Heart right ventricle (tissue), 16 donors: Measurements from ENCODE around the gene SEMA3E. TPM values are rescaled to one million over a fixed set of nuclear protein-coding genes. Genes with fewer than 3 reads are reported as not detected.

Source experiments
- ATAC-seq, 8 donors: fragments of 200-7000 bp; cut with Tn5 transposase; one replicate each; pipeline ENCODE4 v1.9.1; 2020; ENCODE audit warnings: mild to moderate bottlenecking in 8 of 8, moderate library complexity in 8 of 8, moderate number of reproducible peaks in 1 of 8
- DNase-seq, 2 donors: peaks; one replicate each; pipeline ENCODE4 v3.0.0-alpha.2; 2020
- H3K27ac ChIP-seq, 10 donors: fragments of 200-600 bp; sonication (generic) in 2 of 10; one replicate each; pipeline versions ENCODE4 v1.5.0 to v1.8.0; 2020 to 2022; ENCODE audit warnings: mild to moderate bottlenecking in 3 of 10
- H3K27me3 ChIP-seq, 7 donors: fragments of 200-600 bp; one replicate each; pipeline ENCODE4 v1.8.0; 2021 to 2022; ENCODE audit warnings: mild to moderate bottlenecking in 2 of 7
- H3K36me3 ChIP-seq, 9 donors: fragments of 200-600 bp; sonication (generic) in 1 of 9; one replicate each; pipeline versions ENCODE4 v1.5.0 to v1.8.0; 2020 to 2022; ENCODE audit warnings: mild to moderate bottlenecking in 2 of 9
- H3K4me1 ChIP-seq, 9 donors: fragments of 200-600 bp; sonication (generic) in 1 of 9; one replicate each; pipeline versions ENCODE4 v1.5.0 to v1.8.0; 2020 to 2022; ENCODE audit warnings: mild to moderate bottlenecking in 4 of 9
- H3K4me3 ChIP-seq, 10 donors: fragments of 200-600 bp; sonication (generic) in 2 of 10; one replicate each; pipeline versions ENCODE4 v1.5.0 to v1.8.0; 2020 to 2022; ENCODE audit warnings: mild to moderate bottlenecking in 7 of 10, moderate library complexity in 2 of 10
- H3K9me3 ChIP-seq, 11 donors: fragments of 200-600 bp in 10 of 11; sonication (generic) in 2 of 11; one replicate each; pipeline versions ENCODE4 v1.5.0 to v1.8.0; 2013 to 2022; ENCODE audit warnings: mild to moderate bottlenecking in 2 of 11, control low read depth in 1 of 11, moderate library complexity in 1 of 11
- WGBS, 2 donors: extraction: QIAGEN DNeasy Blood & Tissue Kit; methylation state at CpG; one replicate each; pipeline ENCODE4 v1.1.7; 2013; ENCODE audit warnings: inconsistent platforms in 1 of 2; 5-methylcytosine and 5-hydroxymethylcytosine counted together
- intact Hi-C, 10 donors: fragments of 100-400 bp; cut with DNase I; formaldehyde crosslinking; loops; one replicate each; pipeline versions ENCODE4 v1.11.1 to v1.14.2; 2022
- polyA plus RNA-seq, 2 donors: library from polyadenylated mRNA; stranded (reverse); fragments of 200-250 nt; gene quantifications; one replicate each; pipeline ENCODE4 v1.2.3, GENCODE V29; 2013
- total RNA-seq, 10 donors: library from RNA; stranded (reverse); fragmentation: NEBNext Ultra II Directional in 3 of 10; extraction: Animal tissue kit (Norgen Biotek cat#: 25700) in 3 of 10; gene quantifications; one replicate each; pipeline versions ENCODE4 v1.2.1 to v1.2.4, GENCODE V29; 2021 to 2023
- TF ChIP-seq, protein P1 (sequence below), 9 donors: fragments of 200-600 bp; sonication (generic) in 2 of 9; IDR thresholded peaks; one replicate each; pipeline versions ENCODE4 v1.5.0 to v1.8.0; 2021 to 2022; ENCODE audit warnings: antibody characterized with exemption in 9 of 9, mild to moderate bottlenecking in 5 of 9, moderate library complexity in 1 of 9
- donor health status: Arrhythmogenic right ventricular cardiomyopathy.
- donor health status: ischemic (EF 13 %, LVEDD 7.1; RV severe dilation, severe dysfunction).
- donor health status: healthy with polysubstance abuse.
- donor health status: DM: no; HTN: yes; CAD: no.
- donor health status: DM: no; HTN: no; CAD: no.
- donor health status: ischemic (EF 25% LVEDD 6.9; RV normal size, moderate dysfunction).
- donor health status: ischemic (EF 25% LVEDD 5.7; RV mildly dilated, moderate dysfunction).
- donor health status: healthy.
- donor health status: DM: yes; HTN: yes; CAD: no.
- donor health status: Ischemic cardiomyopathy.
- donor health status: ischemic (EF 35%, LVEDD 5.7; RV mildly dilated, moderate dysfunction).
- donor health status: nonischemic (EF 11% LVEDD 7.7; RV severe dilation, severe dysfunction).
- donor health status: DM: yes; HTN: yes; CAD: no.
- donor health status: PGD.
- donor health status: ischemic (EF 29% LVEDD 5.4; RV normal size, mild dysfunction).
- donor health status: nonischemic (EF 23%, LVEDD 6.1; RV moderate dilation, normal function).

SEMA3E gene
- total and polyA plus RNA-seq, 12 donors: under 0.01 to 0.53 (median 0.30) TPM; not detected in 4

- no peaks in the 10 kb centered on the region for H3K36me3 ChIP-seq
- no peak overlapping the region for H3K27ac ChIP-seq
- intact Hi-C loops: no loop called here
- H3K4me1 ChIP-seq: no peaks in the 10 kb centered on the region
- H3K27me3 ChIP-seq: no peaks in the 10 kb centered on the region
- no peak for ATAC-seq
- TF ChIP-seq, protein P1, sequence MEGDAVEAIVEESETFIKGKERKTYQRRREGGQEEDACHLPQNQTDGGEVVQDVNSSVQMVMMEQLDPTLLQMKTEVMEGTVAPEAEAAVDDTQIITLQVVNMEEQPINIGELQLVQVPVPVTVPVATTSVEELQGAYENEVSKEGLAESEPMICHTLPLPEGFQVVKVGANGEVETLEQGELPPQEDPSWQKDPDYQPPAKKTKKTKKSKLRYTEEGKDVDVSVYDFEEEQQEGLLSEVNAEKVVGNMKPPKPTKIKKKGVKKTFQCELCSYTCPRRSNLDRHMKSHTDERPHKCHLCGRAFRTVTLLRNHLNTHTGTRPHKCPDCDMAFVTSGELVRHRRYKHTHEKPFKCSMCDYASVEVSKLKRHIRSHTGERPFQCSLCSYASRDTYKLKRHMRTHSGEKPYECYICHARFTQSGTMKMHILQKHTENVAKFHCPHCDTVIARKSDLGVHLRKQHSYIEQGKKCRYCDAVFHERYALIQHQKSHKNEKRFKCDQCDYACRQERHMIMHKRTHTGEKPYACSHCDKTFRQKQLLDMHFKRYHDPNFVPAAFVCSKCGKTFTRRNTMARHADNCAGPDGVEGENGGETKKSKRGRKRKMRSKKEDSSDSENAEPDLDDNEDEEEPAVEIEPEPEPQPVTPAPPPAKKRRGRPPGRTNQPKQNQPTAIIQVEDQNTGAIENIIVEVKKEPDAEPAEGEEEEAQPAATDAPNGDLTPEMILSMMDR (IDR thresholded peaks at IDR 0.05): no peak
- peaks cover 0 to 5% (median 0%) of the 10 kb centered on the region in 11 donors for H3K9me3 ChIP-seq
- WGBS, 2 donors: 80 to 82% methylated on average over 2 of the region's 2 CpGs
- no peak for DNase-seq
- no peak overlapping the region for H3K4me3 ChIP-seq
Measured at GRCh38 chr7:83672157-83672556, 23.2 kb upstream of the SEMA3E start.

- no peak for DNase-seq
- intact Hi-C loops: no loop called here
- Histone ChIP-seq H3K9me3 (no peaks in the 10 kb centered on the region), H3K4me3 (no peak overlapping the region), H3K27me3 (peaks cover 0 to 6% (median 0%) of the 10 kb centered on the region in 7 donors), H3K27ac (no peak overlapping the region), H3K36me3 (no peaks in the 10 kb centered on the region), H3K4me1 (no peaks in the 10 kb centered on the region)
- 87 to 96% methylated on average over 4 of the region's 4 CpGs for WGBS, 2 donors
- TF ChIP-seq, protein P1 (IDR thresholded peaks at IDR 0.05): no peak
- no peak for ATAC-seq
Measured at GRCh38 chr7:83663131-83663530, 14.2 kb upstream of the SEMA3E start.

DNA sequence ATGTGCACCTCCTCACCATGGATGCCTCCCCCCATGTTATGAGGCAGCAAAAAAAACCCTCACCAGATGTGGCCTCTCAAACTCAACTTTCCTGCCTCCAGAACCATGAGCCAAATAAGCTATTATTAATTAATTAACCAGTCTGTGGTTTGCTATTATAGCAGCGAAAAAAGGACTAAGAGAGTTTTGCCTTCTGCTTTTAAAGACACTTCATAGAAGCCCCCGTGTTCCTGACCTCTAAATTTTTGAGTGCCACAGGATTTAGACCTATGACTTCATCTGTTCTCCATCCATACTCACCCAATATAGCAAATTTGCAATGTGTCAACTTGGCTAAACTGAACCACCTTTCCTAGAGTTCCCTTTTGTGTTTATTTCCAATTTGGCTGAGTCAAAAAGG is 9.2 kb upstream of the SEMA3E start:
- no peak for DNase-seq
- H3K27ac ChIP-seq: no peak overlapping the region
- TF ChIP-seq, protein P1 (IDR thresholded peaks at IDR 0.05): no peak
- intact Hi-C loops: loop anchor here in 9 of 10 donors (5.0 to 10.0 kb wide), 6 partner anchors 233 to 853 kb away; no protein-coding TSS in a partner anchor
- 24 to 69% methylated on average over 2 of the region's 2 CpGs for WGBS, 2 donors
- no peak overlapping the region for H3K4me3 ChIP-seq
- peaks cover 0 to 6% (median 0%) of the 10 kb centered on the region in 7 donors for H3K27me3 ChIP-seq
- H3K36me3 ChIP-seq: no peaks in the 10 kb centered on the region
- H3K4me1 ChIP-seq: no peaks in the 10 kb centered on the region
- no peaks in the 10 kb centered on the region for H3K9me3 ChIP-seq
- ATAC-seq: no peak

DNA sequence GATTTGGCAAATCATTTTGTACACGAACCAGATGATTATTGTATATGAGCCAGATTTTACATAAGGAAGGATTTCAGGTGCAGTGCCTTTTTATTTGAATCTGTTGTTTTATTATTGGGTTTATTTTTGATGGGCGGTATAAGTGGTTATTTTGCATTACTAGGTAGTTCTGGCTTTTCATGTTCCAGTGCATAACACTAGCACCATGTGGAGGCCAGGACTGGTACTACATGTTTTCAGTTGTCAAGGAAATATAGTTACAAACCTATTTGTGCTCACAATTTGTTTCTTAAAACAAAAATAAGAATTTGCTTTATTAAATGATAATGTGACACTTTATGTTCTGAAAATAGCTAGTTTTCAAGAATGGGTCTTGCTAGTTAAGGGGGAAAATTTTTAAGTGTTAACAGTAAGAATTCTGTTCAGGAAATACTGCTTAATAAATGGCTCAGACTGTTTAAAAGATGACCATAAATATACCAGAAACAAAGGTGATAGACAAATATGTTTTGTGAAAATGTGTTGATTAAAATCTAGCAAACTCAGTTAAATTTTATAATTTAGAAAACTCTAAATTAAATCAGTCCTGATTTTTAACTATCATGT is 7.1 kb upstream of the SEMA3E start:
- H3K36me3 ChIP-seq: no peaks in the 10 kb centered on the region
- ATAC-seq: peak in 1 of 8 donors; percentile 41
- WGBS, 2 donors: 15 to 16% methylated on average over 2 of the region's 2 CpGs
- no peaks in the 10 kb centered on the region for H3K4me1 ChIP-seq
- TF ChIP-seq, protein P1 (IDR thresholded peaks at IDR 0.05): peak in 8 of 9 donors; percentile 31 to 74 (median 60)
- no peak overlapping the region for H3K4me3 ChIP-seq
- H3K27ac ChIP-seq: no peak overlapping the region
- intact Hi-C loops: loop anchor here (2.0 to 10.0 kb wide), 7 partner anchors 231 to 851 kb away; no protein-coding TSS in a partner anchor
- no peaks in the 10 kb centered on the region for H3K9me3 ChIP-seq
- no peak for DNase-seq
- peaks cover 0 to 7% (median 0%) of the 10 kb centered on the region in 7 donors for H3K27me3 ChIP-seq
